SU-DHL-6 (cell line): ENCODE data around the gene STX16.

ENCODE experiments used
- H2AFZ ChIP-seq: fragments of 200-600 bp; sonication (generic); 2 replicates; pipeline ENCODE4 v1.6.1; 2014; ENCODE audit warnings: low read depth, mild to moderate bottlenecking, moderate library complexity, mixed read lengths, antibody characterized with exemption, low read length; ENCODE audit not compliant: severe bottlenecking
- H3F3A ChIP-seq: fragments of 200-600 bp; shearing (Covaris generic); 2 replicates; pipeline ENCODE4 v1.6.0; 2016; ENCODE audit warnings: antibody characterized with exemption, mild to moderate bottlenecking; ENCODE audit not compliant: insufficient read depth
- H3K27ac ChIP-seq: fragments of 200-600 bp; sonication (generic); 2 replicates; pipeline ENCODE4 v1.5.1; 2016; ENCODE audit warnings: low read depth, mild to moderate bottlenecking, low read length, moderate library complexity, mixed read lengths
- H3K27me3 ChIP-seq: fragments of 200-600 bp; sonication (generic), shearing (Covaris generic); 2 replicates; pipeline ENCODE4 v1.6.0; 2014; ENCODE audit warnings: mild to moderate bottlenecking, low read length
- H3K36me3 ChIP-seq: fragments of 200-600 bp; sonication (generic); 2 replicates; pipeline ENCODE4 v1.6.1; 2014; ENCODE audit warnings: mild to moderate bottlenecking, low read length, mixed read lengths
- H3K4me2 ChIP-seq: fragments of 300-600, 200-600 bp; shearing (Covaris generic), sonication (generic); 2 replicates; pipeline ENCODE4 v1.6.0; 2014; ENCODE audit warnings: low read length, low read depth, mild to moderate bottlenecking; ENCODE audit not compliant: poor library complexity, severe bottlenecking
- H3K4me3 ChIP-seq: fragments of 200-600 bp; sonication (generic); 2 replicates; pipeline ENCODE4 v1.5.1; 2014; ENCODE audit warnings: antibody characterized with exemption, low read length, mild to moderate bottlenecking, mixed read lengths; ENCODE audit not compliant: insufficient read depth, poor library complexity, severe bottlenecking
- H3K79me2 ChIP-seq: fragments of 200-600 bp; sonication (generic); 2 replicates; pipeline ENCODE4 v1.6.1; 2014; ENCODE audit warnings: mild to moderate bottlenecking, low read length, moderate library complexity; ENCODE audit not compliant: insufficient read depth
- H3K9ac ChIP-seq: fragments of 200-600 bp; sonication (generic); 2 replicates; pipeline ENCODE4 v1.7.0; 2014; ENCODE audit warnings: mild to moderate bottlenecking, low read length
- H3K9me2 ChIP-seq: fragments of 200-600 bp; sonication (generic); replicated peaks from 2 replicates; pipeline ENCODE4 v1.6.1; 2014; ENCODE audit warnings: low read length; ENCODE audit not compliant: insufficient read depth
- H3K9me3 ChIP-seq: fragments of 200-600 bp; sonication (generic); 2 replicates; pipeline ENCODE4 v1.6.1; 2014; ENCODE audit warnings: low read length, mixed read lengths; ENCODE audit not compliant: insufficient read depth
- H4K20me1 ChIP-seq: fragments of 200-600 bp; sonication (generic); 2 replicates; pipeline ENCODE4 v1.6.1; 2014; ENCODE audit warnings: low read depth, mild to moderate bottlenecking, antibody characterized with exemption, low read length, moderate library complexity, mixed read lengths
- EZH2phosphoT487 ChIP-seq: fragments of 200-600 bp; sonication (generic), shearing (Covaris generic); conservative IDR thresholded peaks from 2 replicates; pipeline ENCODE4 v1.6.1; 2018; ENCODE audit warnings: mild to moderate bottlenecking, antibody characterized with exemption, low read length, moderate library complexity, mixed read lengths
- TF ChIP-seq, protein P1 (sequence below): fragments of 200-600 bp; sonication (generic); IDR thresholded peaks from one replicate; pipeline ENCODE4 v1.5.1; 2017; ENCODE audit warnings: antibody characterized with exemption, mild to moderate bottlenecking, low read length, moderate library complexity; ENCODE audit not compliant: insufficient read depth, poor library complexity, severe bottlenecking

The STX16 gene

DNA sequence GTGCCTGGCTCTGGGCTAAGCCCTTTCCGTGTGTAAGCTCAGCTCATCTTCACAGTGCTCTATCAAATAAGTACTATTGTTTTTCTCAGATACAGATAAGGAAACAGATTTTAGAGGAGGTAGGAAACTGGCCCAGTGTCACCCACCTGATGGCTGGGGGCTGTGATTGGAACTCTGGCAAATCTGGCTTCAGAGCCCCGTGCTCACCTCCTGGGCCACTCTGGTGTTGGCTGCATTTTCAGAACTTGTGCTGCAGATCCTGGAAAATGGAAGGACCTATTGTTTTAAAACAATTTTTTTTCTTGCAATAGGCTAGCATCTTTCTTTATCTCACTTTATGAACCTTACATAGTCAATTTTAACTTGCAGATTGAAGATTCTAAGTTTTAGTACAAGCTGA, 5.7 kb downstream of the STX16 start:
- no peak overlapping the region for H3K27ac ChIP-seq
- no peaks in the 10 kb centered on the region for H3K27me3 ChIP-seq
- H3K9ac ChIP-seq, result no peak overlapping the region
- H3K79me2 ChIP-seq, result peaks cover 100% of the 10 kb centered on the region
- no peak overlapping the region for H2AFZ ChIP-seq
- no peak for TF ChIP-seq EZH2phosphoT487
- TF ChIP-seq, protein P1, sequence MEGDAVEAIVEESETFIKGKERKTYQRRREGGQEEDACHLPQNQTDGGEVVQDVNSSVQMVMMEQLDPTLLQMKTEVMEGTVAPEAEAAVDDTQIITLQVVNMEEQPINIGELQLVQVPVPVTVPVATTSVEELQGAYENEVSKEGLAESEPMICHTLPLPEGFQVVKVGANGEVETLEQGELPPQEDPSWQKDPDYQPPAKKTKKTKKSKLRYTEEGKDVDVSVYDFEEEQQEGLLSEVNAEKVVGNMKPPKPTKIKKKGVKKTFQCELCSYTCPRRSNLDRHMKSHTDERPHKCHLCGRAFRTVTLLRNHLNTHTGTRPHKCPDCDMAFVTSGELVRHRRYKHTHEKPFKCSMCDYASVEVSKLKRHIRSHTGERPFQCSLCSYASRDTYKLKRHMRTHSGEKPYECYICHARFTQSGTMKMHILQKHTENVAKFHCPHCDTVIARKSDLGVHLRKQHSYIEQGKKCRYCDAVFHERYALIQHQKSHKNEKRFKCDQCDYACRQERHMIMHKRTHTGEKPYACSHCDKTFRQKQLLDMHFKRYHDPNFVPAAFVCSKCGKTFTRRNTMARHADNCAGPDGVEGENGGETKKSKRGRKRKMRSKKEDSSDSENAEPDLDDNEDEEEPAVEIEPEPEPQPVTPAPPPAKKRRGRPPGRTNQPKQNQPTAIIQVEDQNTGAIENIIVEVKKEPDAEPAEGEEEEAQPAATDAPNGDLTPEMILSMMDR, result no peak
- H4K20me1 ChIP-seq, result peaks cover 32% of the 10 kb centered on the region
- peaks cover 13% of the 10 kb centered on the region; the same call in 1 of the 2 replicates for H3F3A ChIP-seq
- no peak overlapping the region for H3K4me2 ChIP-seq
- H3K4me3 ChIP-seq, result no peak overlapping the region
- no peaks in the 10 kb centered on the region for H3K9me3 ChIP-seq
- peaks cover 8% of the 10 kb centered on the region; the same call in 1 of the 2 replicates for H3K36me3 ChIP-seq
- H3K9me2 ChIP-seq, result no peaks in the 10 kb centered on the region

DNA sequence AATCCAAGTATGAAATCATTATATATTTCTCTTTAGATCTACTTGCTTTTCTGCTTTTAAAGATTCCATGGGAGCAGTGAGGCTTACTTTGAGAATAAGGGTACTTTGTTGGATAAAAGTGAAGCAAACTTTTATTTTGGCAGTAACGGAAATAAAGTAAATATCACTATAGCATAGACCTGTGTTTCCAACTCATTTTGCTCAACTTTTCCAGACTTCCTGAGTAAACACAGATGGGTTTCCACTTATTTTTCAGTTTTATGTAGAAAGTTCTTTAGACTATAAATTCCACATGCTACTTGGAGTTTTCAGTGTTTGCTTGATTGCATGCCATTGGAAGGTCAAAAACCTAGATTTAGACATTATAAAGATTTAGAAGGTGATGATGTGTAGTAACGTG, 6.2 kb downstream of the STX16 start:
- Histone ChIP-seq H3K27me3 (no peaks in the 10 kb centered on the region), H3K9me2 (no peaks in the 10 kb centered on the region), H3K9ac (no peak overlapping the region), H3K79me2 (peaks cover 100% of the 10 kb centered on the region), H3K4me2 (no peak overlapping the region), H3K36me3 (peaks cover 8% of the 10 kb centered on the region; the same call in 1 of the 2 replicates), H2AFZ (no peak overlapping the region), H3K4me3 (no peak overlapping the region), H4K20me1 (peaks cover 33% of the 10 kb centered on the region), H3K27ac (no peak overlapping the region), H3F3A (peaks cover 11% of the 10 kb centered on the region; the same call in 1 of the 2 replicates), H3K9me3 (no peaks in the 10 kb centered on the region)
- TF ChIP-seq, protein P1, result no peak
- TF ChIP-seq EZH2phosphoT487, result no peak

DNA sequence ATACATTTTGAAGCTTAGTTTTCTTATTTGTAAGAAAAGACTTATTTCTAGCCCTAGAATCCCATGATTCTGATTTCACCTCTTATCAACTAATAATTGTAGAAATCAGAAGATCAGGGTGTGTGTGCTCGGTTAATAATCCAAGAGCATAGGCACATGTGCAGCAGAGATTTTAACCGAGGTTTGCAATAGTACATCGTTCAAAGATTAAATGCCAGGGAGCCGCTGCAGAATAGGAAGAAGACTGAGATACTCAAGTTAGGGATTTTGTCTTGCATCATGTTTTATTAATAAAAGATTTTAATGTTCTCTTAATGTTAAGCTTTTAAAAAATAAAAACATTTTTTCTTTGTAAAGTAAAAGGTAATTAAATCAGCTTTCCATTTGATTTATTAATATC, 6.9 kb downstream of the STX16 start:
- Histone ChIP-seq H3K9ac (no peak overlapping the region), H4K20me1 (peaks cover 33% of the 10 kb centered on the region)

More for the DNA sequence above, 6.9 kb downstream of the STX16 start:
- Histone ChIP-seq H3K9me3 (no peaks in the 10 kb centered on the region), H3K4me2 (no peak overlapping the region), H2AFZ (no peak overlapping the region), H3K4me3 (no peak overlapping the region), H3F3A (peaks cover 11% of the 10 kb centered on the region; the same call in 1 of the 2 replicates), H3K79me2 (peaks cover 97% of the 10 kb centered on the region), H3K9me2 (no peaks in the 10 kb centered on the region), H3K27ac (no peak overlapping the region), H3K27me3 (no peaks in the 10 kb centered on the region), H3K36me3 (peaks cover 8% of the 10 kb centered on the region; the same call in 1 of the 2 replicates)
- TF ChIP-seq, protein P1, result no peak
- no peak for TF ChIP-seq EZH2phosphoT487
